Right forelimb (tissue), 1 donor: ENCODE data around the gene STX2.

Experiments
- DNase-seq: peaks from one replicate; pipeline ENCODE4 v3.0.0-alpha.2; 2018

Gene STX2

DNA sequence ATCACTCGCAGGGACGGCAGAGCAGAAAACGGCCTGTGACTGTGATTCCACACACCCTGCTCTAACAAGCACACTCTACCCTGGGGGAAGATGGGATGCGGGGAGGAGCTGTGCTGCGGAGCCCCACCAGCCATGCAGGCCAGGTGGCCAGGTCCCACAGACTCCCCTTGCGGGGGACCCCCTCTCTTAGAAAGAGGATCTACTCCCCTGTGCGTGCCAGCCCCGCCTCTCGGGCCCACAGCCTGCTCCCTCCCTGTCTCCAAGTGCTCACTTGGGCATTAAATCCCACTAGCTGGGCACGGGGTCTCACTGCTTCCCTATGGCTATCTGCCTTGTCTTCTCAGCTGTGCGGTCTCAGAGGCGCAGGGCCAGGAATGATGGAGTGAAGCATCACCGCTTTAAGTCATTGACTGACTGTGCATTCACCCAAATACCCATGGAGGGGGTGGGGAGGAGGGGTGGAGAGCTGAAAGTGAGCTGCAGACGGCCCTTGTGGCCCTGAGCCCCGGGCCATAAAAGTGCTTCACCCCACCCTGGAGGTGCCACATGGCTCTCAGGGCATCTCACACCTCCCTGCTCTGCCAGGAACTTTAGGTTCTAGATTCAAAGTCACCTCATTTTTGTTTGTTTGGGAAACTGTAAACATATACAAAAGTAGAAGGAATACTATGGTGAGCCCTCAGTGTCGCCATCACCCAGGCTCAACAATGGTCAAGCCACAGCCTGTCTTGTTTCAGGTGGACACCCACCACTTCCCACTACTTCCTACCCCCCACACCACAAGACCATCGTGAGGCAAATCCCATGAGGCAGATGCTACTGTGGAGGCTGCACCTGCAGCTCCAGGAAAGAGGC, 9.4 kb downstream of the STX2 start:
- peak; percentile 38 for DNase-seq

GRCh38 chr12:130828895-130829294, 10.2 kb downstream of the STX2 start:
- DNase-seq = no peak

- DNase-seq = no peak
Measured at GRCh38 chr12:130827432-130827831, 11.6 kb downstream of the STX2 start.

GRCh38 chr12:130826151-130826801, 12.8 kb downstream of the STX2 start:
- DNase-seq = no peak

GRCh38 chr12:130825771-130826150, 13.3 kb downstream of the STX2 start:
- no peak for DNase-seq

GRCh38 chr12:130819681-130820080, 19.4 kb downstream of the STX2 start:
- no peak for DNase-seq

- DNase-seq = peak; percentile 75
Measured at GRCh38 chr12:130818635-130819576, 20.1 kb downstream of the STX2 start.

- DNase-seq = no peak
Measured at GRCh38 chr12:130818272-130818634, 20.8 kb downstream of the STX2 start.

GRCh38 chr12:130817804-130818203, 21.2 kb downstream of the STX2 start:
- no peak for DNase-seq

DNA sequence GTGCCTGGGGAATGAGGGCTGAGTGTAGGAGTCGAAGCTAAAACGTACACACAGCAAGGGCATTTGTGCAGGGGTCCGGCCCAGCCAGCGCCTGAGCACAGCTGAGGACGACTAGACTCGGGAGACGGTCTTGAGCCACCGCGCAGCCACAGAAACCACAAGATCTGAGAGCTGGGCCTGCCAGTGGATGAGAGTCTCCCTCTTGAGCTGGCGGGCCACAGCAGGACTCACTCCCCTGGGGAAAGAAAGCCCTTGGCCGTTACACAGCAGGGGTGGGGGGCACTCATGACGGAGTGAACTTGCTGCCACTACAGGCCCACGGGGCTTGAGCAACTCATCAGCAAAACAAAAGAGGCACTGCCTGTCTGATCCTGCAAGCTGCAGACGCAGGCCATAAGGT, 23.0 kb downstream of the STX2 start:
- no peak for DNase-seq

- DNase-seq = no peak
Measured at GRCh38 chr12:130815028-130815741, 23.9 kb downstream of the STX2 start.

- DNase-seq = no peak
Measured at GRCh38 chr12:130813949-130814348, 25.1 kb downstream of the STX2 start.

DNA sequence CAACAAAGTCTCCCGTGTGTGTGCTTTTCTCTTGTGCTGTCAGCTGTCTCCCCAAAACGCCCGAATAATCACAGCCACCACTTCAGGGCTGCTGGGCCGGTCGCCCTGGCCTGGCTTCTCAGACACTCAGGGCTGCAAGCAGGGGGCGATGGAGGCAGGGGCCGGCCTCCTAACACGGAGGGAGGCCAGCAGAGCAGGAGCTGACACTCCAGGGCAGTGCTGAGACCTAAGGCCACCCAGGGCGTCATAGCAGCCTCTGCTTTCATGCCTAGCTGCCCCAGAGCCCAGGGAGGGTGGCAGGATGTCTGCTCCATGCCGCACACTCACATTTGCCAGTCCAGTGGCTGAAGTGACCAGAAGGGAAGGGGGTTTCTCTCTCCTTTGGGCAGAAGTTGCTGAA, 25.6 kb downstream of the STX2 start:
- no peak for DNase-seq

- DNase-seq = no peak
Measured at GRCh38 chr12:130809791-130810190, 29.3 kb downstream of the STX2 start.

DNA sequence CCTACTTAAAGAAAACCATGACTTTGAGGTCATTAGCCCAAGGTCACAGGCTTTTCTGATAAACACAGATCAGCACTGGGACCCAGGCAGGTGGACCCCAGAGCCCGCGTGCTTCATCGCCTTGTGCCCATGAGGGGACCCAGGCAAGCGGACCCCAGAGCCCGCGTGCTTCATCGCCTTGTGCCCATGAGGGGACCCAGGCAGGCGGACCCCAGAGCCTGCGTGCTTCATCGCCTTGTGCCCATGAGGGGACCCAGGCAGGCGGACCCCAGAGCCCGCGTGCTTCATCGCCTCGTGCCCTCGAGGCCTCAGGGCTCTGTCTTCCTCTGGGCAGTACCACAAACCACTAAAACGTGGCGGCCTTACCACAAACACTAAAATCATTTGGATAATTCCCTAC, 31.7 kb downstream of the STX2 start:
- no peak for DNase-seq

GRCh38 chr12:130806574-130806973, 32.5 kb downstream of the STX2 start:
- DNase-seq = no peak

- DNase-seq = no peak
Measured at GRCh38 chr12:130805635-130806034, 33.4 kb downstream of the STX2 start.

- no peak for DNase-seq
Measured at GRCh38 chr12:130804216-130804615, 34.8 kb downstream of the STX2 start.

DNA sequence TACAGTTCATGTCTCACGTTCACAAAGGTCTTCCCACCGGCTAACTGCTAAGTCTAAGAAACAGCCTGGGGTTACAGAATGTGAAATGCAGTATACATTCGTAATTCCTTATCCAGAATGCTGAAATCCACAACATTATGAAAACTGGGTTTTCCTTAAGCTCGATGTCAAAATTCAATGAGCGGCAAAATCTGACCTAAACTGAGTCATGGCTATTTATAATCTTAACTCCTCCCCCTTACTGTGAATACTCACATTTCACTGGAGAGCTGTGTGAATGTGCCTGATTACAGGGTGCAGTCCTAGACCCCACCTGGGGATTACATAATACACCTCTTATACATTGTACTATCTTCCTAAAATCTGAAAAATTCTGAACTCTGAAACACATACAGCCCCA, 35.3 kb downstream of the STX2 start:
- no peak for DNase-seq

DNA sequence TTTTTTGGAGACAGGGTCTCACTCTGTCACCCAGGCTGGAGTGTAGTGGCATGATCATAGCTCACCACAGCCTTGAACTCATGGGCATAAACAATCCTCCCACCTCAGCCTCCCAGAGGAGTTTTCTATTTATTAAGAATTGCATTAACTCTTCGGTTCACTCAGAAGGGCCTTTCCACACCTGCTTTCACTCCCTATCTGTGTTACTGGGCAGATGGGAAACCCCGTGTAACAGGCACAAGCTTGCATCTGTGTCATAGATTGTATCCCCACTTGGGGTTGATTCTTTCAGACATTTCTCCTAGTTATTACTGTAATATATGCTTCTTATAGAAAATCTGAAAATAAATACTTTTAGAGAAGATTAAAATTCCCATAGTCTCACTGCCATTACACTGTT, 38.7 kb downstream of the STX2 start:
- DNase-seq = no peak

- no peak for DNase-seq
Measured at GRCh38 chr12:130799051-130799450, 40.0 kb downstream of the STX2 start.

- no peak for DNase-seq
Measured at GRCh38 chr12:130796985-130797686, 41.9 kb downstream of the STX2 start.
